Measurements from ENCODE around the gene CD36.

GRCh38 chr7:80648031-80648600, 9.7 kb downstream of the CD36 start:
- TF ChIP-seq TCF4 (CRISPR knock-in tag; IDR thresholded peaks at IDR 0.05; ENCODE audit: borderline replicate concordance), result no peak
- TF ChIP-seq, protein P1, sequence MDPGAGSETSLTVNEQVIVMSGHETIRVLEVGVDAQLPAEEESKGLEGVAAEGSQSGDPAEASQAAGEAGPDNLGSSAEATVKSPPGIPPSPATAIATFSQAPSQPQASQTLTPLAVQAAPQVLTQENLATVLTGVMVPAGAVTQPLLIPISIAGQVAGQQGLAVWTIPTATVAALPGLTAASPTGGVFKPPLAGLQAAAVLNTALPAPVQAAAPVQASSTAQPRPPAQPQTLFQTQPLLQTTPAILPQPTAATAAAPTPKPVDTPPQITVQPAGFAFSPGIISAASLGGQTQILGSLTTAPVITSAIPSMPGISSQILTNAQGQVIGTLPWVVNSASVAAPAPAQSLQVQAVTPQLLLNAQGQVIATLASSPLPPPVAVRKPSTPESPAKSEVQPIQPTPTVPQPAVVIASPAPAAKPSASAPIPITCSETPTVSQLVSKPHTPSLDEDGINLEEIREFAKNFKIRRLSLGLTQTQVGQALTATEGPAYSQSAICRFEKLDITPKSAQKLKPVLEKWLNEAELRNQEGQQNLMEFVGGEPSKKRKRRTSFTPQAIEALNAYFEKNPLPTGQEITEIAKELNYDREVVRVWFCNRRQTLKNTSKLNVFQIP (CRISPR knock-in tag; IDR thresholded peaks at IDR 0.05; ENCODE audit: borderline replicate concordance, low read depth), result no peak

All from SK-N-SH treated with all-trans-retinoic acid at 6 μM for 48 hours (cell line).